ENCODE data around the gene RBM33. TPM values are rescaled to one million over a fixed set of nuclear protein-coding genes. Genes with fewer than 3 reads are reported as not detected.

The RBM33 gene
- total and polyA plus RNA-seq, 2 of the 8 experiments (the other 6 are each of a cell fraction or from before 2014, with no cell fraction given): 16.5 to 64.6 TPM

- H4K91ac ChIP-seq (replicated peaks; ENCODE audit: insufficient read length, low read length): no peak overlapping the region
- H3K23ac ChIP-seq (ENCODE audit: insufficient read length): no peak overlapping the region
- peaks cover 0 to 30% (median 11%) of the 10 kb centered on the region in 4 experiments; a peak in 4 of 8 replicates for H3K36me3 ChIP-seq (ENCODE audit: control insufficient read depth in 2 of 4, insufficient read depth in 4 of 4, low read length in 3 of 4)
- no peak overlapping the region for H3K14ac ChIP-seq (ENCODE audit: insufficient read length)
- DNase-seq (ENCODE audit: low read depth in 1 of 2, low spot score in 2 of 2): no peak
- peaks cover 0 to 5% (median 2%) of the 10 kb centered on the region in 4 experiments; a peak in 3 of 7 replicates for H3K4me1 ChIP-seq (replicated peaks in 1 of 4; ENCODE audit: control insufficient read depth in 3 of 4, insufficient read depth in 4 of 4, low read length in 3 of 4)
- no peak overlapping the region for H3K4ac ChIP-seq (replicated peaks; ENCODE audit: insufficient read length, low read depth, low read length)
- no peak overlapping the region for H2BK5ac ChIP-seq (ENCODE audit: low read depth, low read length)
- no peak overlapping the region for H3K56ac ChIP-seq (replicated peaks; ENCODE audit: insufficient read length, low read depth, low read length)
- ChIA-PET CTCF (ENCODE audit: partially characterized antibody) (no interaction called here), POLR2A (ENCODE audit: partially characterized antibody) (interaction anchor here (0.7 kb wide), 1 partner anchor 51 kb away, joined by 3 read pairs; no protein-coding TSS in a partner anchor)
- peaks cover 2 to 6% of the 10 kb centered on the region in 2 experiments for H4K20me1 ChIP-seq (replicated peaks in 1 of 2; ENCODE audit: control insufficient read depth in 1 of 2, insufficient read depth in 2 of 2, low read length in 2 of 2)
- H2BK12ac ChIP-seq (ENCODE audit: low read depth, low read length): no peak overlapping the region
- H4K8ac ChIP-seq (ENCODE audit: extremely low read depth, insufficient read depth, low read length): no peak overlapping the region
- H3K18ac ChIP-seq (ENCODE audit: extremely low read depth, low read length): no peak overlapping the region
- H3K27ac ChIP-seq (ENCODE audit: low read depth, low read length): no peak overlapping the region
- peaks cover 2 to 14% of the 10 kb centered on the region in 2 experiments; a peak in 3 of 4 replicates for H3K9me3 ChIP-seq (ENCODE audit: insufficient read depth in 2 of 2, low read depth in 1 of 2, low read length in 1 of 2)
- peaks cover 48 to 73% of the 10 kb centered on the region in 2 experiments for H3K79me2 ChIP-seq (ENCODE audit: control insufficient read depth in 1 of 2, insufficient read depth in 2 of 2, low read length in 2 of 2)
- H4K5ac ChIP-seq (ENCODE audit: insufficient read length, low read depth, low read length): no peak overlapping the region
- peaks cover 7% of the 10 kb centered on the region for H3K79me1 ChIP-seq (ENCODE audit: low read depth, low read length)
- WGBS, 2 experiments (ENCODE audit: extremely low coverage in 1 of 2, insufficient coverage in 1 of 2, insufficient read length in 1 of 2, insufficient replicate concordance in 2 of 2, low coverage in 1 of 2, low lambda C conversion rate in 2 of 2, missing lambda C conversion rate in 1 of 2): 92% methylated on average over 7 of the region's 7 CpGs; no CpG with 5 or more reads in 1 of the 2 experiments
- FAIRE-seq: no peak
- no peak overlapping the region for H2AK5ac ChIP-seq (ENCODE audit: low read depth, low read length)
- no peak overlapping the region for H2BK15ac ChIP-seq (ENCODE audit: low read length)
- H3K4me3 ChIP-seq (ENCODE audit: extremely low read depth in 1 of 4, insufficient read depth in 2 of 4, low read depth in 3 of 4, low read length in 4 of 4): peak overlapping the region in 1 of 4 experiments; percentile 96; a peak in 1 of 8 replicates
- H2AFZ ChIP-seq (ENCODE audit: low read length): no peak overlapping the region
- H3K4me2 ChIP-seq (ENCODE audit: insufficient read depth in 1 of 2, low read depth in 2 of 2, low read length in 2 of 2): peak overlapping the region; percentile 90; a peak in 2 of 4 replicates
- H2BK20ac ChIP-seq (ENCODE audit: low read length): no peak overlapping the region
- no peak overlapping the region for H2BK120ac ChIP-seq (replicated peaks; ENCODE audit: low read depth, low read length)
- H3K23me2 ChIP-seq (ENCODE audit: low read depth, low read length): peaks cover 9% of the 10 kb centered on the region; the same call in 1 of the 2 replicates
- no peak overlapping the region for H3K9ac ChIP-seq (replicated peaks in 1 of 4; ENCODE audit: extremely low read depth in 1 of 4, low read depth in 3 of 4, low read length in 3 of 4)
- H3K27me3 ChIP-seq (replicated peaks in 1 of 4; ENCODE audit: control insufficient read depth in 3 of 4, extremely low read depth in 1 of 4, insufficient read depth in 3 of 4, low read length in 3 of 4): no peaks in the 10 kb centered on the region
- TF ChIP-seq POLR2A (IDR thresholded peaks at IDR 0.05; ENCODE audit: control extremely low read depth in 1 of 2, low read depth in 2 of 2, low read length in 2 of 2) (no peak), PHF8 (conservative IDR thresholded peaks at IDR 0.05; ENCODE audit: low read depth, low read length) (no peak), BACH1 (IDR thresholded peaks at IDR 0.05; ENCODE audit: low read length) (no peak), BCL11A (IDR thresholded peaks at IDR 0.05; ENCODE audit: low read depth in 2 of 2, low read length in 2 of 2) (no peak), BRCA1 (IDR thresholded peaks at IDR 0.05; ENCODE audit: low read depth, low read length) (no peak), MAFK (IDR thresholded peaks at IDR 0.05; ENCODE audit: low read depth, low read length) (no peak), TAF7 (optimal IDR thresholded peaks at IDR 0.05; ENCODE audit: borderline replicate concordance, low read depth, low read length) (no peak), ATF2 (IDR thresholded peaks at IDR 0.05; ENCODE audit: low read length) (no peak)
Observed at GRCh38 chr7:155646669-155647068, 2.2 kb downstream of the RBM33 start.
